ENCODE measurements around the gene ADARB2. TPM values are rescaled to one million over a fixed set of nuclear protein-coding genes. Genes with fewer than 3 reads are reported as not detected.

The ADARB2 gene
- total and polyA plus RNA-seq, 2 donors, result 0.66 to 2.5 TPM

GRCh38 chr10:1128649-1129048, 608.7 kb downstream of the ADARB2 start:
- DNase-seq (ENCODE audit: low read depth in 6 of 9, low spot score in 9 of 9), result no peak

GRCh38 chr10:1128115-1128514, 609.2 kb downstream of the ADARB2 start:
- no peaks in the 10 kb centered on the region for H3K9me3 ChIP-seq (ENCODE audit: control insufficient read depth in 2 of 2, insufficient read depth in 1 of 2, low read length in 1 of 2)
- 97% methylated on average over 2 of the region's 2 CpGs for WGBS
- peaks cover 64 to 67% of the 10 kb centered on the region in 2 donors for H3K36me3 ChIP-seq (ENCODE audit: control insufficient read depth in 2 of 2, insufficient read depth in 2 of 2, low read length in 1 of 2)
- no peak overlapping the region for H3K4me3 ChIP-seq (ENCODE audit: low read length in 2 of 2)
- no peaks in the 10 kb centered on the region for H3K27me3 ChIP-seq (ENCODE audit: control insufficient read depth in 2 of 2, insufficient read depth in 1 of 2, low read length in 1 of 2)
- no peaks in the 10 kb centered on the region for H3K4me1 ChIP-seq (ENCODE audit: control insufficient read depth in 2 of 2, insufficient read depth in 2 of 2, low read length in 2 of 2)
- no peak overlapping the region for H3K27ac ChIP-seq (ENCODE audit: low read depth in 1 of 2, low read length in 1 of 2)
- no peak for DNase-seq (ENCODE audit: low read depth in 6 of 9, low spot score in 9 of 9)

More at GRCh38 chr10:1128649-1129048, 608.7 kb downstream of the ADARB2 start:
- Histone ChIP-seq H3K36me3 (ENCODE audit: control insufficient read depth in 2 of 2, insufficient read depth in 2 of 2, low read length in 1 of 2) (peaks cover 64 to 67% of the 10 kb centered on the region in 2 donors), H3K4me1 (ENCODE audit: control insufficient read depth in 2 of 2, insufficient read depth in 2 of 2, low read length in 2 of 2) (no peaks in the 10 kb centered on the region), H3K4me3 (ENCODE audit: low read length in 2 of 2) (no peak overlapping the region), H3K27ac (ENCODE audit: low read depth in 1 of 2, low read length in 1 of 2) (no peak overlapping the region), H3K27me3 (ENCODE audit: control insufficient read depth in 2 of 2, insufficient read depth in 1 of 2, low read length in 1 of 2) (no peaks in the 10 kb centered on the region), H3K9me3 (ENCODE audit: control insufficient read depth in 2 of 2, insufficient read depth in 1 of 2, low read length in 1 of 2) (peaks cover 0 to under 1% of the 10 kb centered on the region in 2 donors)
- WGBS, result over 99% methylated on average over 21 of the region's 21 CpGs

GRCh38 chr10:1127629-1128028, 609.7 kb downstream of the ADARB2 start:
- peaks cover 64 to 67% of the 10 kb centered on the region in 2 donors for H3K36me3 ChIP-seq (ENCODE audit: control insufficient read depth in 2 of 2, insufficient read depth in 2 of 2, low read length in 1 of 2)
- H3K27me3 ChIP-seq (ENCODE audit: control insufficient read depth in 2 of 2, insufficient read depth in 1 of 2, low read length in 1 of 2), result no peaks in the 10 kb centered on the region
- 98% methylated on average over 15 of the region's 15 CpGs for WGBS
- no peak for DNase-seq (ENCODE audit: low read depth in 6 of 9, low spot score in 9 of 9)
- H3K9me3 ChIP-seq (ENCODE audit: control insufficient read depth in 2 of 2, insufficient read depth in 1 of 2, low read length in 1 of 2), result no peaks in the 10 kb centered on the region
- H3K4me3 ChIP-seq (ENCODE audit: low read length in 2 of 2), result no peak overlapping the region
- H3K4me1 ChIP-seq (ENCODE audit: control insufficient read depth in 2 of 2, insufficient read depth in 2 of 2, low read length in 2 of 2), result no peaks in the 10 kb centered on the region
- no peak overlapping the region for H3K27ac ChIP-seq (ENCODE audit: low read depth in 1 of 2, low read length in 1 of 2)

Measured in thymus (tissue), 11 donors.